HEK293 (cell line): ENCODE data around the gene TNFRSF25.
A peak's percentile ranks its signal among the peaks of the same experiment; 100 is the strongest.
"Not testable (repeated sequence)": the region's sequence is repeated elsewhere in the genome, so short reads cannot be mapped to it uniquely, and the experiment has no call there.

ENCODE experiments used
- CTCF ChIA-PET: fragments of 350-600 bp; formaldehyde crosslinking; extraction: SDS; loops from one replicate; lab custom pipeline; 2021; ENCODE audit warnings: antibody characterized with exemption; lab: Yijun Ruan, JAX
- POLR2A ChIA-PET: fragments of 300-600 bp; formaldehyde crosslinking; extraction: SDS; loops from one replicate; lab custom pipeline; 2020; ENCODE audit warnings: antibody characterized with exemption, inconsistent platforms; lab: Yijun Ruan, JAX
- H3K27ac ChIP-seq: fragments of 200-500 bp; sonication (Bioruptor generic); 2 replicates; pipeline ENCODE4 v1.5.1; 2014; ENCODE audit warnings: low read depth, low read length, control low read depth, inconsistent platforms; ENCODE audit errors: extremely low read depth
- H3K36me3 ChIP-seq, 2 experiments: fragments of 200-500 bp in 1 of 2; sonication (Bioruptor generic) in 1 of 2; 1 replicate in 1 of 2; 2 replicates in 1 of 2; pipeline ENCODE4 v1.5.1; 2014 to 2017; ENCODE audit warnings: inconsistent platforms in 2 of 2, low read length in 2 of 2; ENCODE audit not compliant: control insufficient read depth in 2 of 2, insufficient read depth in 1 of 2
- H3K4me1 ChIP-seq: fragments of 200-500 bp; sonication (Bioruptor generic); 2 replicates; pipeline ENCODE4 v1.5.1; 2014; ENCODE audit warnings: mild to moderate bottlenecking, low read length, inconsistent platforms; ENCODE audit not compliant: control insufficient read depth, insufficient read depth
- H3K4me3 ChIP-seq: 2 replicates; pipeline ENCODE4 v1.5.1; 2011; ENCODE audit warnings: low read depth, mild to moderate bottlenecking, control low read depth, low read length, moderate library complexity
- H3K9me3 ChIP-seq: fragments of 200-500 bp; sonication (Bioruptor generic); 2 replicates; pipeline ENCODE4 v1.5.1; 2014; ENCODE audit warnings: low read depth, low read length, inconsistent platforms; ENCODE audit not compliant: control insufficient read depth, insufficient read depth
- GLIS2 ChIP-seq: fragments of 450-650 bp; formaldehyde crosslinking; IDR thresholded peaks from 2 replicates; pipeline ENCODE4 v1.5.1; 2016; ENCODE audit warnings: missing biosample characterization, missing genetic modification characterization
- KLF1 ChIP-seq: fragments of 450-650 bp; formaldehyde crosslinking; IDR thresholded peaks from 2 replicates; pipeline ENCODE4 v1.5.1; 2016; ENCODE audit warnings: missing biosample characterization, missing genetic modification characterization
- KLF9 ChIP-seq: fragments of 450-650 bp; formaldehyde crosslinking; IDR thresholded peaks from 2 replicates; pipeline ENCODE4 v1.5.1; 2016; ENCODE audit warnings: missing biosample characterization, missing genetic modification characterization, low read depth
- PATZ1 ChIP-seq: fragments of 450-650 bp; formaldehyde crosslinking; IDR thresholded peaks from 2 replicates; pipeline ENCODE4 v1.5.1; 2016; ENCODE audit warnings: missing biosample characterization, missing genetic modification characterization
- TCF7L2 ChIP-seq: IDR thresholded peaks from 2 replicates; pipeline ENCODE4 v1.6.1; 2011; ENCODE audit warnings: low read depth, mild to moderate bottlenecking, inconsistent platforms, low read length, moderate library complexity, borderline replicate concordance
- TRIM28 ChIP-seq: IDR thresholded peaks from 2 replicates; pipeline ENCODE4 v1.6.1; 2011; ENCODE audit warnings: low read length, control low read depth, borderline replicate concordance
- ZIC2 ChIP-seq: fragments of 450-650 bp; formaldehyde crosslinking; IDR thresholded peaks from 2 replicates; pipeline ENCODE4 v1.5.1; 2016; ENCODE audit warnings: missing biosample characterization, missing genetic modification characterization
- ZNF112 ChIP-seq: fragments of 450-650 bp; formaldehyde crosslinking; IDR thresholded peaks from 2 replicates; pipeline ENCODE4 v1.5.0; 2017; ENCODE audit warnings: missing biosample characterization, missing genetic modification characterization
- ZNF175 ChIP-seq: fragments of 450-650 bp; formaldehyde crosslinking; IDR thresholded peaks from 2 replicates; pipeline ENCODE4 v1.5.1; 2016; ENCODE audit warnings: missing biosample characterization, missing genetic modification characterization
- ZNF239 ChIP-seq: fragments of 450-650 bp; formaldehyde crosslinking; IDR thresholded peaks from 2 replicates; pipeline ENCODE4 v1.5.1; 2016; ENCODE audit warnings: missing biosample characterization, missing genetic modification characterization
- ZNF24 ChIP-seq: fragments of 450-650 bp; formaldehyde crosslinking; IDR thresholded peaks from 2 replicates; pipeline ENCODE4 v1.5.1; 2016; ENCODE audit warnings: missing biosample characterization, missing genetic modification characterization
- ZNF248 ChIP-seq: fragments of 450-650 bp; formaldehyde crosslinking; IDR thresholded peaks from 2 replicates; pipeline ENCODE4 v1.5.1; 2017; ENCODE audit warnings: missing biosample characterization, missing genetic modification characterization
- ZNF362 ChIP-seq: fragments of 450-650 bp; formaldehyde crosslinking; IDR thresholded peaks from 2 replicates; pipeline ENCODE4 v1.5.1; 2016; ENCODE audit warnings: missing biosample characterization, missing genetic modification characterization
- ZNF416 ChIP-seq: fragments of 450-650 bp; formaldehyde crosslinking; IDR thresholded peaks from 2 replicates; pipeline ENCODE4 v1.5.1; 2016; ENCODE audit warnings: missing biosample characterization, missing genetic modification characterization
- ZNF426 ChIP-seq: fragments of 450-650 bp; formaldehyde crosslinking; IDR thresholded peaks from 2 replicates; pipeline ENCODE4 v1.5.1; 2017; ENCODE audit warnings: missing biosample characterization, missing genetic modification characterization, mild to moderate bottlenecking, inconsistent platforms, moderate library complexity
- ZNF449 ChIP-seq: fragments of 450-650 bp; formaldehyde crosslinking; IDR thresholded peaks from 2 replicates; pipeline ENCODE4 v1.5.1; 2017; ENCODE audit warnings: missing biosample characterization, mild to moderate bottlenecking, missing genetic modification characterization, moderate library complexity
- ZNF571 ChIP-seq: fragments of 450-650 bp; formaldehyde crosslinking; IDR thresholded peaks from 2 replicates; pipeline ENCODE4 v1.5.0; 2017; ENCODE audit warnings: missing biosample characterization, missing genetic modification characterization
- ZNF658 ChIP-seq: fragments of 450-650 bp; formaldehyde crosslinking; IDR thresholded peaks from 2 replicates; pipeline ENCODE4; 2016; ENCODE audit warnings: missing biosample characterization, missing genetic modification characterization
- ZNF701 ChIP-seq: fragments of 450-650 bp; formaldehyde crosslinking; IDR thresholded peaks from 2 replicates; pipeline ENCODE4 v1.5.1; 2016; ENCODE audit warnings: missing biosample characterization, missing genetic modification characterization
- ZNF76 ChIP-seq: fragments of 450-650 bp; formaldehyde crosslinking; IDR thresholded peaks from 2 replicates; pipeline ENCODE4; 2016; ENCODE audit warnings: low read depth, missing biosample characterization, missing genetic modification characterization, borderline replicate concordance
- ZSCAN4 ChIP-seq: fragments of 450-650 bp; formaldehyde crosslinking; IDR thresholded peaks from 2 replicates; pipeline ENCODE4 v1.5.1; 2017; ENCODE audit warnings: missing biosample characterization, missing genetic modification characterization

Gene TNFRSF25

GRCh38 chr1:6447016-6447817, 18.8 kb downstream of the TNFRSF25 start:
- H3K36me3 ChIP-seq: no peaks in the 10 kb centered on the region
- no peaks in the 10 kb centered on the region for H3K4me1 ChIP-seq
- H3K4me3 ChIP-seq: no peak overlapping the region
- no peak overlapping the region for H3K27ac ChIP-seq
- H3K9me3 ChIP-seq: no peaks in the 10 kb centered on the region
- CTCF ChIA-PET: no interaction called here
- TF ChIP-seq KLF1 (tag by site-specific recombination) (peak; percentile 77), ZNF24 (tag by site-specific recombination) (no peak)
- POLR2A ChIA-PET: no interaction called here

- Histone ChIP-seq H3K4me1 (no peaks in the 10 kb centered on the region), H3K4me3 (no peak overlapping the region), H3K27ac (no peak overlapping the region), H3K36me3 (no peaks in the 10 kb centered on the region), H3K9me3 (no peaks in the 10 kb centered on the region)
- ChIA-PET POLR2A (no interaction called here), CTCF (no interaction called here)
- TF ChIP-seq ZNF658 (tag by site-specific recombination): no peak
- no peak for TF ChIP-seq TRIM28
- TF ChIP-seq ZNF449 (tag by site-specific recombination): no peak
- TF ChIP-seq ZNF175 (tag by site-specific recombination): no peak
- TF ChIP-seq TCF7L2: no peak
- no peak for TF ChIP-seq ZNF416 (tag by site-specific recombination)
- TF ChIP-seq ZNF701 (tag by site-specific recombination): no peak
- TF ChIP-seq ZNF571 (tag by site-specific recombination): no peak
- TF ChIP-seq ZNF248 (tag by site-specific recombination): no peak
- no peak for TF ChIP-seq ZSCAN4 (tag by site-specific recombination)
Measured at GRCh38 chr1:6446665-6447015, 19.3 kb downstream of the TNFRSF25 start.

GRCh38 chr1:6445929-6446328, 20.0 kb downstream of the TNFRSF25 start:
- POLR2A ChIA-PET, H3K27ac ChIP-seq, H3K36me3 ChIP-seq, CTCF ChIA-PET, H3K4me3 ChIP-seq, H3K4me1 ChIP-seq, H3K9me3 ChIP-seq: not testable (repeated sequence)
- TF ChIP-seq GLIS2 (tag by site-specific recombination) (peak; percentile 45), ZIC2 (tag by site-specific recombination) (peak; percentile 28; the same call in 1 of the 2 replicates)

GRCh38 chr1:6445062-6445763, 20.8 kb downstream of the TNFRSF25 start:
- CTCF ChIA-PET: no interaction called here
- H3K9me3 ChIP-seq: no peaks in the 10 kb centered on the region
- H3K4me1 ChIP-seq: no peaks in the 10 kb centered on the region
- H3K4me3 ChIP-seq: no peak overlapping the region
- POLR2A ChIA-PET: no interaction called here
- no peak overlapping the region for H3K27ac ChIP-seq
- H3K36me3 ChIP-seq: no peaks in the 10 kb centered on the region
- TF ChIP-seq ZNF239 (tag by site-specific recombination) (no peak), ZNF112 (tag by site-specific recombination) (no peak), ZNF362 (no peak), ZNF426 (no peak), PATZ1 (tag by site-specific recombination) (no peak), KLF9 (tag by site-specific recombination) (no peak), ZNF76 (no peak)
